HEK293T (cell line): Measurements from ENCODE around the gene WDR13.

Experiments
- BHLHE40 ChIP-seq: fragments of 450-650 bp; IDR thresholded peaks from 2 replicates; pipeline ENCODE4 v1.6.1; 2016; ENCODE audit warnings: mild to moderate bottlenecking, moderate library complexity, borderline replicate concordance
- CTBP1 ChIP-seq: fragments of 450-650 bp; IDR thresholded peaks from 2 replicates; pipeline ENCODE4 v1.6.1; 2016; ENCODE audit warnings: borderline replicate concordance
- FOXK2 ChIP-seq: fragments of 450-650 bp; IDR thresholded peaks from 2 replicates; pipeline ENCODE4 v1.6.1; 2016; ENCODE audit warnings: mild to moderate bottlenecking
- HDGF ChIP-seq: fragments of 450-650 bp; IDR thresholded peaks from 2 replicates; pipeline ENCODE4 v1.6.1; 2017; ENCODE audit warnings: antibody characterized with exemption, borderline replicate concordance
- SP1 ChIP-seq: fragments of 450-650 bp; IDR thresholded peaks from 2 replicates; pipeline ENCODE4 v1.6.1; 2017
- SUZ12 ChIP-seq: fragments of 450-650 bp; IDR thresholded peaks from 2 replicates; pipeline ENCODE4 v1.6.1; 2016; ENCODE audit warnings: mild to moderate bottlenecking
- ZNF384 ChIP-seq: fragments of 450-650 bp; IDR thresholded peaks from 2 replicates; pipeline ENCODE4 v1.6.1; 2016

DNA sequence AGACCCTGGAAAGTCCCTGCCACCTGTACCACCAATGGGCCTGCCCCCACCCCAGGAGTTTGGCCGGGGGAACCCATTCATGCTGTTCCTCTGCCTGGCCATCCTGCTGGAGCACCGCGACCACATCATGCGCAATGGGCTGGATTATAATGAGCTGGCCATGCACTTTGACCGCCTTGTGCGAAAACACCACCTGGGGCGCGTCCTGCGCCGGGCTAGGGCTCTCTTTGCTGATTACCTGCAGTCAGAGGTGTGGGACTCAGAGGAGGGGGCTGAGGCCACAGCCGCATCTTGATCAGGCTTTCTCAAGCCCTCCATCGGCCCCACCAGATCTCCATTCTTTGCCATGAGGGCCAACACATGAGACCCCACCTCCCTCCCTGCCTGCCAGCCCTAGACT, 36.6 kb upstream of the WDR13 start:
- TF ChIP-seq SUZ12: no peak
- no peak for TF ChIP-seq SP1
- no peak for TF ChIP-seq FOXK2
- no peak for TF ChIP-seq ZNF384
- no peak for TF ChIP-seq HDGF
- no peak for TF ChIP-seq CTBP1
- TF ChIP-seq BHLHE40: no peak
